ENCODE data around the gene SHROOM2.

SHROOM2 gene

DNA sequence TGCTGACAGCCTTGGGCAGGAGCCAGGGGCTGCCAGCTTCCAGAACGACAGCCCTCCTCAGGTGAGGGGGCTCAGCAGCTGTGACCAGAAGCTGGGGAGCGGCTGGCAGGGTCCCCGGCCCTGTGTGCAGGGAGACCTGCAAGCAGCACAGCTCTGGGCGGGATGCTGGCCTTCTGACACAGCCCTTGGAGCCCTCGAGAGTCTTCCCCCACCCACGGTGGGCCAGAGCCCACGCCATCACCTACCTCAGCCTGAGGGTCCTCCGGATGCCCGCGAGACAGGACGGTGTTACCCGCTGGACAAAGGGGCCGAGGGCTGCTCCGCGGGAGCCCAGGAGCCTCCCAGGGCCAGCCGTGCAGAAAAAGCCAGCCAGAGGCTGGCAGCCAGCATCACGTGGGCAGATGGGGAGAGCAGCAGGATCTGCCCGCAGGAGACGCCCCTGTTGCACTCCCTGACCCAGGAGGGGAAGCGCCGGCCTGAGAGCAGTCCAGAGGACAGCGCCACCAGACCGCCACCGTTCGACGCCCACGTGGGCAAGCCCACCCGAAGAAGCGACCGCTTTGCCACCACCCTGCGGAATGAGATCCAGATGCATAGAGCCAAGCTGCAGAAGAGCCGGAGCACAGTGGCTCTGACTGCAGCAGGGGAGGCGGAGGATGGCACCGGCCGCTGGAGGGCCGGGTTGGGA is 109.1 kb downstream of the SHROOM2 start:
- no peak for DNase-seq (ENCODE audit: low read depth)

DNA sequence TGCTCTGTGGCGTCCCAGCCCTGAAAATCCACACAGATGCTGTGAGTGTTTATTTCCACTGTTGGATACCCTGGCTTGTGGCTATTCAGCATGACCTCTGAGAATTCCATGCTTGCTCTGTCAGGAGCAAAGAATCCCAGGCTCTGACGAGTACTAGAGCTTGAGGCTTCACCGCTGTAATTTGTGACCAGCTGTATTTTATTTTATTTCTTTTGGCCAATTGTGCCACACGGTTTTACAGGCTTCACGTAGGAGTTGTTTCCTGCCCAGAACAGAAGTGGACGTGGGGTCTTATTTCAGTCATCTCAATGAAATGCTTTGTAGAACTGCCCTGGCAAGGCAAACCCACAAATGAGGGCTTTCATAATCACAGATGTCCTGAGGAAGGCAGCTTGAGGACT is 111.5 kb downstream of the SHROOM2 start:
- peak; percentile 75 for DNase-seq (ENCODE audit: low read depth)

DNA sequence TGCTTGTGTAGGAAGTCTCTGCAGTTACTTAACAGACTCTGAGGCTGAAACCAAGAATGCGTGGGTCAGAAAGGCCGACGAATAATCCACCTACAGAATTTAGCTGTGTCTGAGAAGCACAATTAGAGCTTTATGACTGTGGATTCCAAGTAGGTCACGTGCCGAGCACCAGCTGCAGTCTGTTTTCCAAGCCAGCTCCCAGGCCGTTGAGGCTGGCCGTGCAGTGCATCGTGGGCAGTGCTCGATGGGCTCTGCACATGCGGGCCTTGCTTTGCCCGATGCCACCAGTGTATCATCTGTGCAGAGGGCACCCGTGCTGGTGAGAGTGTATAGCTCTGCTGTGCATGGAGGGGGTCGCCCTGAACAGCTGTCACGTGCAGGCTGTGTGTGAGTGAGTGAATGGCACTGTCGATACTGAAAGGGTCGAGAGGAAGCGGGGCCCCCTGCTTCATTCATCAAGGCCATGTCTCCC is 113.4 kb downstream of the SHROOM2 start:
- DNase-seq (ENCODE audit: low read depth): peak; percentile 35

DNA sequence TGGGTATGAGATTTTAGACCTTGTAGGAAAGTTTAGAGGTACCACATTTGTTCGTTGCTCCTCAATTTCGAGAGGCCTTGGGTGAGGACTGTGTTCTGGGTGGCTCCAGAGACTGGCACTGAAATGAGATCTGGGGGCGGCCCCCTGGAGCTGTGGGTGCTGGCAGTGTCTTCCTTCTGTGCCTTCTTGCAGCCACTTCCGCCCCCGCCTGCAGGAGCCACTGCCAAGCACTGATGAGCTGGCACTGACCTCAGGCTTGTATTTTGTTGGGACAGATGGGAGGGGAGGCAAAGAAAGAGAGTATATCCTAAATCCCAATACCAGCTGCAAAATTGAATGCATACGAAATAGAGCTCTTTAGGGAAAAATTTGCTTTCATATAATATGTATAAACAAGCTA is 116.4 kb downstream of the SHROOM2 start:
- DNase-seq (ENCODE audit: low read depth): no peak

DNA sequence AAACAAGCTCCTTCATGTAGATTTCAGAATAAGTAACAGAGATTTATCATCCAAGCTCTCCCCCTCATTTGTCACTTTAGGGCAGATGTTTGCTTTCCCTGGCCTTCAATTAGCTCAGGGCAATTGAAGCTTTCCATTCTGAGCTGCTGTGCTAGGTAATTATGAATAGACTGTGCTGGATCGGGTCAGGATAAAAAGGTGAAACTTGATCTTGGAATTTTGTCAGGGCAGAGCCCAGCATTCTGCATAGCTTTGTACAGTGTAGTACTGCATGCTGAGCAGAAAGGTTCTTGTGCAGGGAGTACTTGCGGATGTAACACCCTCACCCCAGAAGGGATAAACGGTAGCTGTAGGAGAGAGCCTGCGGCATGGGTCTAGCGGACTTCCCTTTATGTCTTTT is 116.9 kb downstream of the SHROOM2 start:
- DNase-seq (ENCODE audit: low read depth): no peak

DNA sequence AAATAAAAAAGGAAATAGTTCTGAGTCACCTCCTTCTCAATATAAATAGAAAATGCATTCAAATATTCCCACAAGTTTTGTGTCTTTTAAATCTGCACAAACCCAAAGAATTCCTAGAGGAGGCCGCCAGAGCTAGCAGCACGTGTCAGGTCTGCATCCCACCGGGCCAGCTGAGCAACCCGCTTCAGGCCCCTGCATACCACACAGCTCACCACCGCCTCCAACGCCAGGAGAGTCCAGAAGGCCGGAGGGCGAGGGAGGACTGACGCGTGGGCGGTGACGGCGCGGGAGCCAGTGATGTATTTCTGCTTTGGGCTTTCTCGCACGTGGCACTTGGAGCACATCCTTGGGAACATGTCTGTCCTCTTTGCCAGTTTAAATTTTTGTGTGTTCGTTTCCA is 119.1 kb downstream of the SHROOM2 start:
- DNase-seq (ENCODE audit: low read depth): no peak

DNA sequence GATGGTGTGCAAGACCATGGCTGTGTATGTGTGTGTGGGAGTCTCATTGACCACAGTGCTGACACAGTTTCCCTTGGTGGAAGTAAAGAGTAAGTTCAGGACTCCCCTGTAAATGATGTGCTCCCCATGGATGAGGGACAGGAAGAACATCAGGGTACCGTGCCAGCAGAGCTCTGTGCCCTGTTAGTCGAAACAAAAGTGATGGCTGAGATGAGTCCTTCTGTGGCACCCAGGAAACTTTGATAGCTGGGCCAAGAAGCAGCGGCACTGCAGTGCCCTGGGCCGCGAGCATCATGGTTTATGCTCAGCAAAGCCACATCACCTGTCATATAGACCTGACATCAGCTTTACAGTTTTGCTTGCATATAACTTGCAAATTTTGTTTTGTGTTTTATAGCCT is 119.5 kb downstream of the SHROOM2 start:
- DNase-seq (ENCODE audit: low read depth): no peak

DNA sequence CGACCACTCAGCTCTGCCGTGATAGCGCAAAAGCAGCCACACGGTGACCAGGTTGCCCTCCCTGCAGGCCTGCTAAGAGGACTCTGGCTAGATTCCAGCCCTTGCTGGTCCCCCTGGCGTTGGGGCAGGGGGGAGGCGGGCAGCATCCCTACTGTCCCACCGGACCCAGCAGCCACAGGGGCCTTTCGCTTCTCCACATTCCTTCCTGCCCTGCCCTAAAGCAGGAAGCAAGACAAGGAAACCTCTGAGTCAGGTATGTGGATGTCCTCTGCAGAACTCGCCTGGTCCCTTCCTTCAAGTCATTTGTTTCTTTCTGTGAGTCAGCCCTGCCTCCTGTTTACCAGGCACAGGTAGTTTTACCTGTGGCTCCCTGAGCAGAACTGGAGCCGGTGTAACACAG is 120.7 kb downstream of the SHROOM2 start:
- no peak for DNase-seq (ENCODE audit: low read depth)

DNA sequence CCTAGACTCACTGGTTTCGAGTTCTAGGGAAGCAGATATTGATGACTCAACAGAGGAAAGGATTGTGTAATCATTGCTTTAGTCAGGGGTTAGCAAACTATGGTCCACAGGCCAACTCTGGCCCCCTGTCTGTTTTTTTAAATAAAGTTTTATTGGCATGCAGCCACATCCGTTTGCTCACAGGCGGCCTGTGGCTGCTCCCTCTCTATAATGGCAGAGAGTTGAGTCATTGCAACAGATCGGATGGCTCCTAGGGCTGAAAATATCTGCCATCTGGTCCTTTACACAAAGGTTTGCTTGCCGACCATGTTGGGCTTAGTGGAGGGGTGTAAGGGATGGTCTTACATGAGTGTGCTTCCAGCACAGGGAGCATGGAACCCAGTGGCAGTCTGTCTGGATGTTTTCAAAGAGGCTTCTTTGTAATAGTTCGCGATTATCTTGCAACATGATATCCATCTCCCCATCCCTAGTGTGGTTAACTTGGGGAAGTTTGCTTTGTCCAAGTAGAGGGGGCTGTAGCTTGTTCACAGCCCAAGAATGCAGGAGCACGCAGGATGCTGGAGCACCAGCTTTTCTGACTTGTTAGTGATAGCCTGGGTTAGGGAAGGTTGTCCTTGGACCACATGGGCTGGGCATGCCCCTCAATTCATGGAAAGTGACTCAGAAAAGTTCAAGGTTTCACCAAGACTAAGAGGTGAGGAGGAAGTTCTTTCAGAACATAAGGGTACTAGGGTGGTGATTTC is 121.6 kb downstream of the SHROOM2 start:
- no peak for DNase-seq (ENCODE audit: low read depth)

DNA sequence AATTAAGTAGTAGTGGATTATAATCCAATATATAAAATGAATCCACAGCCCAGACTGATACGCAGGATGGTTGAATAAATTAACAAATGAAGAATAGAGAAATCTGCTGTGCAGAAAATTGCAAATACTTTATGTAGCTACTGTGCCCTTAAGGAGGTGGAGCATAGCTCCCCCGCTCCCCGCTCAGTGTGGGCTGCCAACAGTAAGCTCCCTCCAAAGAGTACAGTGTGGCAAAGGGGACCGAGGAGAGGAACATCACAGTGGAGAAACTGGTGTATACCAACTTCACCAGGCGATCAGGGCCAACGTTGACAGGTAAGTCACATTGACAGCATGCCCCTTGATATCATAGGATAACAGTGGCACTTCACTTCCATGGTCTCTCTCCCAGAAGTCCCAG is 123.0 kb downstream of the SHROOM2 start:
- DNase-seq (ENCODE audit: low read depth): no peak

DNA sequence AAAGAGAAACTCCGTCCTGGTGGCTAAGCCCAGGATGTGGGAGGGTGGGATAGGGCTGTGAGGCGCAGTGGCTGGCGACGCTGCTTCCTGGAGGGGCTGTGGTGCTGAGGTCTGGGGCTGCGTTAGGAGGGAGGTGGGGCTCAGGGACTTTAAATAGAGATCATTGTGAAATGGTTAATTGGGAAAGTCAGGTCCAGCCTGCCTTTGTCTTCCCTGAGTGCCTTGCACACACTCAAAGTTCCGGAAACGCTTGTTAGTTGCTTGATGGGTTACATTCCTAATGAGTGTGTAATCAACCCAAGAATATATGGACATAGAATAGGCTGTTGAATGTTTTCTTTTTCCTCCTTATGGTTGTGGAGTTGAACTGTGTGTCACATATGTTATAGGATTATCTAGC is 125.3 kb downstream of the SHROOM2 start:
- DNase-seq (ENCODE audit: low read depth): no peak

DNA sequence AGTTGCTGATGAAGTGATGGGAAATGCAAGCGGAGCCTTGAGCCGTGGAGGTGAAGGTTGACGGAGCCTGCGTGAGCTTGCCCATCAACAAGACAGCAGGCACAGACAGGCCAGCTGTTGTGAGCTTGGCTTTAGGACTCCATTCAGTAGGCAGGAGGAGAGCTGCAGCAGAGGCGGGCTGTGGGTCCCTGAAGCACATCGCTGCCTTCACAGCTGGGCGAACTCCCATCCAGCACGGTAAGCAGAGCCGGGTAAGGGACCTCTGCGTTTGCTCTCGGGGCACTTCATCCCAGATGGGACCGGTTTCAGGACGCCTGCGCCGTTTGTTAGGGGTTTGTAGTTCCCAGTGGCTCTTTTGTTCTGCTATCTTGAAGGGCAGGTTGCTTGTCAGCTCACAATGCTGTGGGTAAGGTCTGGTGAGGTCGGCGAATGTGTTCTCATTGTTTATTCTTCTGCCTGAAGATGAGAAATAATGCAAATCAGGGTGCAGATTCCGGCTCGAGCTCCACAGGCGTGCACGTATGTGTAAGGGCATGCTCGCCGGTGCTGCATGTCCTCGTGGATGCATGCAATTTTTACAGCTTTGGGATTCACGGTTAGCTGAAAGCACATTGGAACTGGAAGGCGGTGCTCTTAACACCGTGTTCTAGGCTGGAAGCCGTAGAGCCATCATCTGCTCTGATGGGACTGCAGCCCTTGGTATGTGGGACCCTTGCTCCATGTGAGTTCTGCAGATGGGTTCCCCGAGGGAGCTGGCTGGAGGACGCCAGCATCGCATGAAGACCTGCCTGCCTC is 126.3 kb downstream of the SHROOM2 start:
- DNase-seq (ENCODE audit: low read depth): no peak

DNA sequence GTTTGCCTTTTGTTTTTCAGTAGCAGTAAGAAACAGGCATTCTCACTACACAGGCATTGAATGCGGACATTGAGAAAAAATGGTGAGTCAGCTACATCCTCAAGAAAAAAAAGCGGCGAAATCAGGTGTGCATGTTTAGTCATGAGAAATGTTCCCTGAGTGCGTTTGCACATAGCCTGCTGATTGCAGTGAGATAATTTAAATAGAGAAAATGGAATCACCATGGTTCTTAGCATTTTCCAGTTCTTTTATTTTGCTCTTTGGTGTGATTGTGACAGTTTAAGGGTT is 126.9 kb downstream of the SHROOM2 start:
- no peak for DNase-seq (ENCODE audit: low read depth)

DNA sequence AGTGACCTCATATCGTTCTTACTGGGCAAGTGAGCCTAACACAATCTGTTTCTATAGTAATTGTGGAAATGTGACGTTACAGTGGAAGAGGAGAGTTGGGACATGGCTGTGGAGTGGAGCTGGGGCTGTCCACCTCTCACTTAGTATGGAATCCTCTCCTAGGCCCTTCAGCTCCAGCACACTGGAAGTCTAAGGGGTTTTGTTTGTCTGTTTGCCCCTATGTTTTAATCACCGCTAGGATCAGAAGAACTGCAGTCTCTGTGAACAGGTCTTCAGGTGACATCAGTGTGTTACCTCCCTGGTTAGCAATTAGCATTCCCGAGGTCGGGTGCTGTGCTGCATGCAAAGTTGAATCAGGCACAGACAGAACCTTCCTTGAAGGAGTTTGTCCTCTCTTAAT is 131.6 kb downstream of the SHROOM2 start:
- no peak for DNase-seq (ENCODE audit: low read depth)

DNA sequence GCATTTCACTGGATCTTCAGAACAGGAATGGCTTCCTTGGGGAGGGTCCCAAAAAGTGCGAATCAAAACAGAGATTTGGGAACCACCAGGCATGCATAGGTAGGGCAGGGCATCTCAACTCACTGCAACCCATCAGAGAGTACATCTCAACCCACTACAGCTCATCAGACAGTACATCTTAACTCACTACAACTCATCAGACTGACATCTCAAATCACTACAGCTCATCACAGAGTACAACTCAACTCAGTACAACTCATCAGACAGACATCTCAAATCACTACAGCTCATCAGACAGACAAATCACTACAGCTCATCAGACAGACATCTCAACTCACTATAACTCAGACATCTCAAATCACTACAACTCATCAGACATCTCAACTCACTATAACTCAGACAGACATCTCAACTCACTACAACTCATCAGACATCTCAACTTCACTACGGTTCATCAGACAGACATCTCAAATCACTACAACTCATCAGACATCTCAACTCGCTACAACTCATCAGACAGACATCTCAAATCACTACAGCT is 133.5 kb downstream of the SHROOM2 start:
- no peak for DNase-seq (ENCODE audit: low read depth)

DNA sequence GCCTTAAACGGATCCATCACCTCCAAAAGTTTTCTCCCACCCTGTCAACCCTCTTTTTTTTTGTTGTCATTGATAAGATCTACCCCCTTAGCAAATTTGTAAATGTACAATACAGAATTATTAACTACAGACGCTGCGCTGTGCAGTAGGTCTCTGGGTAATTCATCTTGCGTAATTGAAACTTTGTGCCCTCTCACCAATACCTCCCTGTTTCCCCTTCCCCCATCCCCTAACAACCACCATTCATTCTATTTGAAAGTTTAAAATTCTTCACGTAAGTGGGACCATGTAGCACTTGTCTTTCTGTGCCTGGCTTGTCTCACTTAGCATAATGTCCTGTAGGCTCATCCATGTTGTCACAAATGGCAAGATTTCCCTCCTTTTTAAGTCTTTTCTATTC is 135.2 kb downstream of the SHROOM2 start:
- no peak for DNase-seq (ENCODE audit: low read depth)

DNA sequence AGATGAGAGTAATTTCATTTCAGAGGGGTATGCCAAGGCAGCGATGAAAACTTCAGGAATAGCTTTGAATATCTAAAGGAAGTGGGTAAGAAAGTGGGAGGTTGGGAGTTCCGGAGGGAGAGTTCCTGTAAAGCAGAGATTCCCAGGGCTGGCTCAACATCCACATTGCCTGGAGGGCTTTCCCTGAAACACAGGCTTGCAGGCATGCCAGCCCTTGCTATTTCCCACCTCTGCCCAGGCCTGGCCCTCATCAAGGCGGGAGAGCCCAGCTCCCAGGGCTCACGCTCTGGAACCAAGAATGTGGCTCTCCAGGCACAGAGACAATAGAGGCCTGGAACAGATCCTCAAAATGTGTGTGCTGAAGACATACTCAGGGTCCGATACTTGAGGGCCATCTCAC is 137.1 kb downstream of the SHROOM2 start:
- no peak for DNase-seq (ENCODE audit: low read depth)

DNA sequence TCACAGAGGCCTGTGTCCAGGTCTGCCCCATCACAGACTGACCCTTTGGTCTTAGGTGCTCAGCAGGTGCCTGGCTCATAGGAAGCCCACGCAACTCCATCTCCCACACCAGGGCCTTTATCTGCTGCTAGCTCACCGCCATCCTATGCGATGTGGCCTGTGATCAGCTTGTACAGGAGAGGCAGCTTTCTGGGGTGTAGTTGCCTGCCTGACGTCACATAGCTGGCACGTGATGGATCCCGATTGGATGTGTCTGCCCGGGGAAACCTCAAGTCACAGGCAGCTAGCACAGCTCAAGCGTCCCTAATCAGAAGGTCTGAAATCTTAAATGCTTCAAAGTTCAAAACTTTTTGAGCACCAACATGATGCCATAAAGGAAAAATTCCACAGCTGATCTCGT is 139.8 kb downstream of the SHROOM2 start:
- DNase-seq (ENCODE audit: low read depth): no peak

DNA sequence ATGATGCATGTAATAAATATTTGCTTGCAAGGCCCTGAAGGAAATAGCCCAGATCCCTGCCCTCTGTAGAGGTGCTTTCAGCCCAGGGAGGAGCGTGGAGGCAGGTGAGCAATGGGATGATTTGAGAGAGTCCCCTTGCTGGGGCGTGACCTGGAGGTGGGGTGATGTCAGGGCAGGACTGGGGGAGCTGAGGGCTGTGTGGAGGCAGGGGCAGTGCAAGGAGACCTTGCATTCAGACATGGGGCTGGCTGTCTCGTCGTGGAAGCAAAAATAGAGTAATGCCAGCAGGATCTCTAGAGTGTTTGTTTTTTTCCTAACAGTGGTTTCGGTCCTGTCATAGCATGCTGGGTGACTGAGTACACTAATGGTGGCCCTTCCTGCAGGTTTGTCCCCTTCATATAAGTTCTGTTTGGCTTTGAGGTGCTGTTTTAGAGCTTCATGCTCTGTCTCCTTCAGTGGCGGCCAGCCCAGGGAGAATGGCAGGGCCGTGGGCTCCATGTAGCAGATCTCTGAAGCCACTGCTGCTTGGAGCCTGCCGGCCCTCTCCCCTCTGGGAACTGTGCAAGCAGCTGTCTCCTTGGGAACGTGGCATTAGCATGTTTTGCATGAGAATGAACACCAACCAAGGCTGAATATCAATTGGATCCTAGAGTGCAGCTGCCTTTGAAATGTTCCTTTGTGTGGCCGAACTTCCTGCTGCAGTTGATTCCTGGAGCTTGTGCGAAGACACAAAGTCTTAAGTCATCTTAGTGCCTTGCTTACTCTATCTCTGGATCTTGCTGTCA is 141.7 kb downstream of the SHROOM2 start:
- no peak for DNase-seq (ENCODE audit: low read depth)

DNA sequence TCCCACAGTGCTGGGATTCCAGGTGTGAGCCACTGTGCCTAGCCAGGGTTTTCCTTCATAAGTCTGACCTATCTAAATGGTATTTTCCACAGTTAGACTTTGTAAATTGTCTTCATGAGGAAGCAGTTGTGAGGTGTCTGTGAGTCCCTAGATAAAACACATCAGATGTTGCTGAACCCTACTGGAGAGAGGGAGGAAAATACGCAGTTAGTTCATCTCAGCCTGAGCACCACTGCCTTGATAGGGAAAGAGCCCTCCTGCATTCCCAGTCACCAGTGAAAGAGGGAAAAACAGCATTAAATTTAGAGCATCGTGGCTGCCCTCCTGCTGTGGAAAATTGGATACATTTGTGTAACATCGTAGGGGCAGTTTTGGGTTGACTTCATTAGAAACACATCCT is 149.2 kb downstream of the SHROOM2 start:
- no peak for DNase-seq (ENCODE audit: low read depth)

DNA sequence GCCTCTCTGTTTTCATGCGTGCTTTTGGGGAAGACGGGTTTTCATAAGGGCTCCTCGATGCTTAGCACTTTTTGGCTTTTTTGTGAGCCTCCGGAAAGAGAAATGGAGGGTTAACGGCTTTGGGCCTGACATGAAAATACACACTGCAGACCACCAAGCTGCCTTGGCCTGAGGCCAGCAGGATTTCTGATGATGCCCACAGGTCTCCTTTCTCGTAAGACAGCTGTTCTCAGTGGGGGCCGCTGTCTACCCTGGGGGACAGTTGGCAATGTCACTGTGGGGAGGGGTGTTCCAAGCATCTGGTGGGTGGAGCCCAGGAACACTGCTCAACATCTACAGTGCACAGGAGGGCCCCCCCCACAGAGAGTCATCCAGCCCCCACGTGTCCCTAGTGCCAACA is 151.5 kb downstream of the SHROOM2 start:
- DNase-seq (ENCODE audit: low read depth): no peak

DNA sequence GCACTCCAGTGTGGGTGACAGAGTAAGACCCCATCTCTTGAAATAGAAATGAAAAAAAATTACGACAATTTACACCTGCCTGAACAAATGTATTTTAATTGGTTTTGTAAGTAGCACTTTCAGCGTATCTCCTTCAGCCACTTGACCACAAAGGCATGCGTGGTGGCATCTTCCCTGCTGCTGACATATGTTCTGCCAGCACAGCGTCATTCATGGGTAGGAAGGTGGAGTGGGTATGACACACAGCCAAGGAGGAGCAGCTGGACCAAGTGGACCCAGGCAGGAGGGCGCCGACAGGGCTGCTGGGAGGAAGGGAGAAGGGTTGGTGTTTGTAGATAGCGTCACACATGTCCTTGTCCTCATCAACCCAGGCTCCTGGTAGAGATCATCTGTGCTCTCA is 152.3 kb downstream of the SHROOM2 start:
- DNase-seq (ENCODE audit: low read depth): no peak

All from GM04504 (cell line).